Stimulated activated CD8-positive, alpha-beta memory T cell treated with anti-CD3 and anti-CD28 coated beads, Interleukin-7, amount 100 ng/mL, for 24 hours (primary cell): Measurements from ENCODE around the gene TRAPPC2L.
"Not testable (repeated sequence)": the region's sequence is repeated elsewhere in the genome, so short reads cannot be mapped to it uniquely, and the experiment has no call there.

ENCODE experiments used
- DNase-seq: peaks from one replicate; pipeline ENCODE4 v3.0.0-alpha.2; 2020; ENCODE audit warnings: low read depth

Gene TRAPPC2L

GRCh38 chr16:88893127-88893968 is 36.4 kb downstream of the TRAPPC2L start:
- no peak for DNase-seq

- not testable (repeated sequence) for DNase-seq
Observed at GRCh38 chr16:88894266-88894665, 37.3 kb downstream of the TRAPPC2L start.

GRCh38 chr16:88894681-88895300 is 37.9 kb downstream of the TRAPPC2L start:
- no peak for DNase-seq

- DNase-seq = no peak
Observed at GRCh38 chr16:88895335-88895734, 38.4 kb downstream of the TRAPPC2L start.

- DNase-seq = no peak
Observed at GRCh38 chr16:88896238-88897070, 39.5 kb downstream of the TRAPPC2L start.

GRCh38 chr16:88897696-88898425 is 40.9 kb downstream of the TRAPPC2L start:
- DNase-seq = no peak

GRCh38 chr16:88899901-88900661 is 43.2 kb downstream of the TRAPPC2L start:
- DNase-seq = no peak

GRCh38 chr16:88900662-88901052 is 43.7 kb downstream of the TRAPPC2L start:
- no peak for DNase-seq

- DNase-seq = no peak
Observed at GRCh38 chr16:88901718-88902337, 44.9 kb downstream of the TRAPPC2L start.

GRCh38 chr16:88902744-88903143 is 45.8 kb downstream of the TRAPPC2L start:
- DNase-seq = no peak

GRCh38 chr16:88903267-88903666 is 46.3 kb downstream of the TRAPPC2L start:
- no peak for DNase-seq

GRCh38 chr16:88904676-88905365 is 47.9 kb downstream of the TRAPPC2L start:
- no peak for DNase-seq

- DNase-seq = no peak
Observed at GRCh38 chr16:88905563-88905962, 48.6 kb downstream of the TRAPPC2L start.

GRCh38 chr16:88906020-88906419 is 49.1 kb downstream of the TRAPPC2L start:
- no peak for DNase-seq

GRCh38 chr16:88906535-88907105 is 49.7 kb downstream of the TRAPPC2L start:
- DNase-seq = no peak

GRCh38 chr16:88907768-88908167 is 50.8 kb downstream of the TRAPPC2L start:
- DNase-seq = no peak

GRCh38 chr16:88908307-88908706 is 51.4 kb downstream of the TRAPPC2L start:
- no peak for DNase-seq

GRCh38 chr16:88909431-88910210 is 52.7 kb downstream of the TRAPPC2L start:
- DNase-seq = no peak
